ENCODE results near the gene HSPA9.

HSPA9 gene

GRCh38 chr5:138595180-138595795, 20.1 kb upstream of the HSPA9 start:
- DNase-seq: no peak

- no peak for DNase-seq
Observed at GRCh38 chr5:138594305-138595058, 19.3 kb upstream of the HSPA9 start.

- DNase-seq: no peak
Observed at GRCh38 chr5:138588013-138588788, 13.0 kb upstream of the HSPA9 start.

- DNase-seq: no peak
Observed at GRCh38 chr5:138585157-138585556, 10.0 kb upstream of the HSPA9 start.

GRCh38 chr5:138583984-138584637, 8.9 kb upstream of the HSPA9 start:
- no peak for DNase-seq

- no peak for DNase-seq
Observed at GRCh38 chr5:138582959-138583358, 7.8 kb upstream of the HSPA9 start.

- no peak for DNase-seq
Observed at GRCh38 chr5:138580777-138581176, 5.6 kb upstream of the HSPA9 start.

- no peak for DNase-seq
Observed at GRCh38 chr5:138580001-138580400, 4.8 kb upstream of the HSPA9 start.

- no peak for DNase-seq
Observed at GRCh38 chr5:138579517-138579863, 4.3 kb upstream of the HSPA9 start.

- DNase-seq: no peak
Observed at GRCh38 chr5:138577452-138577851, 2.3 kb upstream of the HSPA9 start.

- no peak for DNase-seq
Observed at GRCh38 chr5:138574744-138575193, 432 bp downstream of the HSPA9 start.

GRCh38 chr5:138573949-138574670, 1.1 kb downstream of the HSPA9 start:
- no peak for DNase-seq

GRCh38 chr5:138573223-138573622, 2.0 kb downstream of the HSPA9 start:
- no peak for DNase-seq

GRCh38 chr5:138570871-138571270, 4.3 kb downstream of the HSPA9 start:
- no peak for DNase-seq

- no peak for DNase-seq
Observed at GRCh38 chr5:138569782-138570181, 5.4 kb downstream of the HSPA9 start.

GRCh38 chr5:138568061-138568824, 7.0 kb downstream of the HSPA9 start:
- no peak for DNase-seq

- DNase-seq: no peak
Observed at GRCh38 chr5:138566792-138567191, 8.4 kb downstream of the HSPA9 start.

GRCh38 chr5:138565100-138565821, 9.9 kb downstream of the HSPA9 start:
- DNase-seq: no peak

- no peak for DNase-seq
Observed at GRCh38 chr5:138564242-138564641, 11.0 kb downstream of the HSPA9 start.

GRCh38 chr5:138563340-138564118, 11.7 kb downstream of the HSPA9 start:
- no peak for DNase-seq
